Mesenchymal stem cell (in vitro differentiated cells and primary cell): ENCODE measurements around the gene CSPG4. TPM values are rescaled to one million over a fixed set of nuclear protein-coding genes. Genes with fewer than 3 reads are reported as not detected.
"Not testable (repeated sequence)": the region's sequence is repeated elsewhere in the genome, so short reads cannot be mapped to it uniquely, and the experiment has no call there.

Experiments
- DNase-seq: peaks from one replicate; pipeline ENCODE4 v3.0.0-alpha.2; 2013
- H2AFZ ChIP-seq: one replicate; pipeline ENCODE4 v1.6.1; 2013; ENCODE audit warnings: low read depth, mild to moderate bottlenecking, control low read depth, inconsistent platforms, low read length, moderate library complexity
- H2AK5ac ChIP-seq: 2 replicates; pipeline ENCODE4 v1.6.1; 2013; ENCODE audit warnings: low read length, moderate library complexity, mild to moderate bottlenecking, inconsistent platforms; ENCODE audit not compliant: severe bottlenecking
- H2BK120ac ChIP-seq: one replicate; pipeline ENCODE4 v1.6.1; 2013; ENCODE audit warnings: low read depth, mild to moderate bottlenecking, inconsistent platforms, low read length, moderate library complexity
- H2BK12ac ChIP-seq, 2 experiments: one replicate each; pipeline ENCODE4 v1.6.1; 2013; ENCODE audit warnings: inconsistent platforms in 2 of 2, low read length in 2 of 2, mild to moderate bottlenecking in 2 of 2, moderate library complexity in 2 of 2, control low read depth in 1 of 2
- H2BK15ac ChIP-seq: one replicate; pipeline ENCODE4 v1.6.1; 2013; ENCODE audit warnings: mild to moderate bottlenecking, low read depth, inconsistent platforms; ENCODE audit not compliant: poor library complexity, severe bottlenecking
- H2BK5ac ChIP-seq: 2 replicates; pipeline ENCODE4 v1.6.1; 2013; ENCODE audit warnings: low read depth, mild to moderate bottlenecking, low read length, control low read depth, inconsistent platforms; ENCODE audit not compliant: poor library complexity, severe bottlenecking
- H3K14ac ChIP-seq, 2 experiments: one replicate each; pipeline ENCODE4 v1.6.1; 2013; ENCODE audit warnings: inconsistent platforms in 2 of 2, low read length in 2 of 2, control low read depth in 1 of 2, mild to moderate bottlenecking in 1 of 2, moderate library complexity in 1 of 2
- H3K18ac ChIP-seq, 2 experiments: one replicate each; pipeline ENCODE4 v1.6.1; 2013; ENCODE audit warnings: inconsistent platforms in 2 of 2, low read length in 2 of 2, control low read depth in 1 of 2, low read depth in 1 of 2, mild to moderate bottlenecking in 1 of 2
- H3K23ac ChIP-seq, 2 experiments: one replicate each; pipeline ENCODE4 v1.6.1; 2013; ENCODE audit warnings: inconsistent platforms in 2 of 2, low read length in 2 of 2, mild to moderate bottlenecking in 2 of 2, moderate library complexity in 2 of 2, control low read depth in 1 of 2
- H3K27ac ChIP-seq: 2 replicates; pipeline ENCODE4 v1.5.1; 2013; ENCODE audit warnings: mild to moderate bottlenecking, moderate library complexity, low read length, control low read depth, inconsistent platforms; ENCODE audit not compliant: poor library complexity, severe bottlenecking
- H3K27me3 ChIP-seq, 2 experiments: 2 replicates each; pipeline versions ENCODE4 v1.6.1 to v1.7.0; 2013; ENCODE audit warnings: low read length in 2 of 2, mild to moderate bottlenecking in 2 of 2, moderate library complexity in 2 of 2, control low read depth in 1 of 2, inconsistent platforms in 1 of 2; ENCODE audit not compliant: control insufficient read depth in 1 of 2, insufficient read depth in 1 of 2
- H3K36me3 ChIP-seq, 2 experiments: 2 replicates each; pipeline versions ENCODE4 v1.6.1 to v1.7.0; 2013; ENCODE audit warnings: low read length in 2 of 2, control low read depth in 1 of 2, inconsistent platforms in 1 of 2, low read depth in 1 of 2, mild to moderate bottlenecking in 1 of 2; ENCODE audit not compliant: insufficient read depth in 2 of 2, control insufficient read depth in 1 of 2
- H3K4ac ChIP-seq, 2 experiments: one replicate each; pipeline ENCODE4 v1.6.1; 2013; ENCODE audit warnings: inconsistent platforms in 2 of 2, low read length in 2 of 2, mild to moderate bottlenecking in 2 of 2, moderate library complexity in 2 of 2, control low read depth in 1 of 2, low read depth in 1 of 2
- H3K4me1 ChIP-seq: 2 replicates; pipeline ENCODE4 v1.6.1; 2013; ENCODE audit warnings: low read depth, low read length, control low read depth; ENCODE audit not compliant: control insufficient read depth, insufficient read depth
- H3K4me2 ChIP-seq: 2 replicates; pipeline ENCODE4 v1.6.1; 2013; ENCODE audit warnings: low read length, mild to moderate bottlenecking, inconsistent platforms; ENCODE audit not compliant: poor library complexity, severe bottlenecking
- H3K4me3 ChIP-seq, 2 experiments: 2 replicates each; pipeline versions ENCODE4 v1.5.1 to v1.7.0; 2013; ENCODE audit warnings: low read length in 2 of 2, mild to moderate bottlenecking in 2 of 2, control low read depth in 1 of 2, low read depth in 1 of 2; ENCODE audit not compliant: insufficient read depth in 1 of 2
- H3K79me1 ChIP-seq: replicated peaks from 2 replicates; pipeline ENCODE4 v1.6.1; 2013; ENCODE audit warnings: mild to moderate bottlenecking, control low read depth, low read length, inconsistent platforms; ENCODE audit not compliant: poor library complexity, severe bottlenecking
- H3K9ac ChIP-seq: 2 replicates; pipeline ENCODE4 v1.7.0; 2013; ENCODE audit warnings: mild to moderate bottlenecking, low read length, moderate library complexity
- H3K9me3 ChIP-seq: 2 replicates; pipeline ENCODE4 v1.7.0; 2013; ENCODE audit warnings: mild to moderate bottlenecking, low read length; ENCODE audit not compliant: control insufficient read depth
- H4K8ac ChIP-seq: one replicate; pipeline ENCODE4 v1.6.1; 2013; ENCODE audit warnings: inconsistent platforms, mild to moderate bottlenecking, low read length, moderate library complexity
- H4K91ac ChIP-seq: one replicate; pipeline ENCODE4 v1.6.1; 2013; ENCODE audit warnings: mild to moderate bottlenecking, low read length, inconsistent platforms
- WGBS: methylation state at CpG from one replicate; pipeline ENCODE4 v1.1.7; 2013; ENCODE audit warnings: mixed read lengths; 5-methylcytosine and 5-hydroxymethylcytosine counted together
- polyA plus RNA-seq, 2 experiments: library from polyadenylated mRNA; stranded (reverse); fragments of 200-250 nt; gene quantifications; one replicate each; pipeline ENCODE4 v1.2.3, GENCODE V29; 2013

Gene CSPG4, protein sequence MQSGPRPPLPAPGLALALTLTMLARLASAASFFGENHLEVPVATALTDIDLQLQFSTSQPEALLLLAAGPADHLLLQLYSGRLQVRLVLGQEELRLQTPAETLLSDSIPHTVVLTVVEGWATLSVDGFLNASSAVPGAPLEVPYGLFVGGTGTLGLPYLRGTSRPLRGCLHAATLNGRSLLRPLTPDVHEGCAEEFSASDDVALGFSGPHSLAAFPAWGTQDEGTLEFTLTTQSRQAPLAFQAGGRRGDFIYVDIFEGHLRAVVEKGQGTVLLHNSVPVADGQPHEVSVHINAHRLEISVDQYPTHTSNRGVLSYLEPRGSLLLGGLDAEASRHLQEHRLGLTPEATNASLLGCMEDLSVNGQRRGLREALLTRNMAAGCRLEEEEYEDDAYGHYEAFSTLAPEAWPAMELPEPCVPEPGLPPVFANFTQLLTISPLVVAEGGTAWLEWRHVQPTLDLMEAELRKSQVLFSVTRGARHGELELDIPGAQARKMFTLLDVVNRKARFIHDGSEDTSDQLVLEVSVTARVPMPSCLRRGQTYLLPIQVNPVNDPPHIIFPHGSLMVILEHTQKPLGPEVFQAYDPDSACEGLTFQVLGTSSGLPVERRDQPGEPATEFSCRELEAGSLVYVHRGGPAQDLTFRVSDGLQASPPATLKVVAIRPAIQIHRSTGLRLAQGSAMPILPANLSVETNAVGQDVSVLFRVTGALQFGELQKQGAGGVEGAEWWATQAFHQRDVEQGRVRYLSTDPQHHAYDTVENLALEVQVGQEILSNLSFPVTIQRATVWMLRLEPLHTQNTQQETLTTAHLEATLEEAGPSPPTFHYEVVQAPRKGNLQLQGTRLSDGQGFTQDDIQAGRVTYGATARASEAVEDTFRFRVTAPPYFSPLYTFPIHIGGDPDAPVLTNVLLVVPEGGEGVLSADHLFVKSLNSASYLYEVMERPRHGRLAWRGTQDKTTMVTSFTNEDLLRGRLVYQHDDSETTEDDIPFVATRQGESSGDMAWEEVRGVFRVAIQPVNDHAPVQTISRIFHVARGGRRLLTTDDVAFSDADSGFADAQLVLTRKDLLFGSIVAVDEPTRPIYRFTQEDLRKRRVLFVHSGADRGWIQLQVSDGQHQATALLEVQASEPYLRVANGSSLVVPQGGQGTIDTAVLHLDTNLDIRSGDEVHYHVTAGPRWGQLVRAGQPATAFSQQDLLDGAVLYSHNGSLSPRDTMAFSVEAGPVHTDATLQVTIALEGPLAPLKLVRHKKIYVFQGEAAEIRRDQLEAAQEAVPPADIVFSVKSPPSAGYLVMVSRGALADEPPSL (N-terminal part only)
- 12.4 TPM for polyA plus RNA-seq (2013, experiment 1 of 2)
- 11.3 TPM for polyA plus RNA-seq (2013, experiment 2 of 2)

- no peak within 1 kb of the TSS for H2BK5ac ChIP-seq
- peak within 1 kb of the TSS; percentile 75 to 93 for H3K18ac ChIP-seq
- H3K79me1 ChIP-seq: peaks cover 2% of the 10 kb centered on the region
- peak within 1 kb of the TSS; percentile 68 to 84 for H3K4me3 ChIP-seq
- H3K27me3 ChIP-seq: no peaks in the 10 kb centered on the region
- H2BK12ac ChIP-seq: peak within 1 kb of the TSS in 1 of 2 experiments; percentile 88
- H4K8ac ChIP-seq: peak within 1 kb of the TSS; percentile 79
- peak within 1 kb of the TSS; percentile 85 for H2BK15ac ChIP-seq
- H3K4me2 ChIP-seq: peak within 1 kb of the TSS; percentile 93
- peak within 1 kb of the TSS; percentile 70 for H4K91ac ChIP-seq
- H2AK5ac ChIP-seq: no peak within 1 kb of the TSS
- peak within 1 kb of the TSS; percentile 88 for H3K9ac ChIP-seq
- peak within 1 kb of the TSS in 1 of 2 experiments; percentile 14 for H3K23ac ChIP-seq
- H2BK120ac ChIP-seq: peak within 1 kb of the TSS; percentile 92
- H3K27ac ChIP-seq: no peak within 1 kb of the TSS
- H3K4ac ChIP-seq: peak within 1 kb of the TSS in 1 of 2 experiments; percentile 70
- no peaks in the 10 kb centered on the region for H3K36me3 ChIP-seq
- H3K9me3 ChIP-seq: no peaks in the 10 kb centered on the region
- peaks cover 19% of the 10 kb centered on the region for H3K4me1 ChIP-seq
- 4% methylated on average over 33 of the region's 36 CpGs for WGBS
- peak within 1 kb of the TSS in 1 of 2 experiments; percentile 87 for H3K14ac ChIP-seq
- H2AFZ ChIP-seq: peak within 1 kb of the TSS; percentile 36
- DNase-seq: peak; percentile 71
Observed at GRCh38 chr15:75712668-75713337, at the start of gene CSPG4. CSPG4 (minus strand) TSS chr15:75712848; CDS start chr15:75712755, 93 bp downstream.

DNA sequence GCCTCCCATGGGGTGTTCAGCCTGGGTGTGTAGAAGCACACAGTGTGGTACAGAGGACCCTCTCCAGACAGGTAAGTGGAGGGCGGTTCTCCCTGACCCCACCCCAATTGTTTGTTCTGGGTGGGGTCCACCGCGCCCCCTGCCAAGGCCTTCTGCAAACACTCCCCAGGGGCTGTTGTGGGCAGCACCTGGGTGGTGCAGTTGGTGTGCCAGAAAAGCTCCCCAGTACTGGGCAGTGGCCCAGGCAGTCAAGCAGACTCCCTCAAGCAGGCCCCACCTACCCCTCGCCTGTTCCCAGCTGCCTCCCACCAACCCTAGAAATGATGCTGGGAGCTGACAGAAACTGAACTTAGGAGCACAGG is 49.7 kb upstream of the CSPG4 start:
- H2AFZ ChIP-seq, H3K79me1 ChIP-seq, H2BK12ac ChIP-seq, H4K8ac ChIP-seq, DNase-seq, H2AK5ac ChIP-seq, H3K4me2 ChIP-seq, H3K4ac ChIP-seq, H3K27me3 ChIP-seq, H2BK5ac ChIP-seq, H3K18ac ChIP-seq, H4K91ac ChIP-seq, H2BK120ac ChIP-seq, H3K4me3 ChIP-seq, H3K36me3 ChIP-seq, H3K9ac ChIP-seq, H3K23ac ChIP-seq, H3K14ac ChIP-seq, H3K4me1 ChIP-seq, H3K9me3 ChIP-seq, H3K27ac ChIP-seq, H2BK15ac ChIP-seq: not testable (repeated sequence)
- WGBS: 95% methylated on average over 2 of the region's 4 CpGs

GRCh38 chr15:75761446-75762356 is 49.1 kb upstream of the CSPG4 start:
- no peaks in the 10 kb centered on the region for H3K9me3 ChIP-seq
- no peak for DNase-seq
- H3K18ac ChIP-seq: no peak overlapping the region
- no peak overlapping the region for H2BK15ac ChIP-seq
- no peak overlapping the region for H3K4ac ChIP-seq
- H3K4me2 ChIP-seq: no peak overlapping the region
- H3K23ac ChIP-seq: no peak overlapping the region
- H3K36me3 ChIP-seq: no peaks in the 10 kb centered on the region
- H3K4me3 ChIP-seq: no peak overlapping the region
- H3K27ac ChIP-seq: no peak overlapping the region
- H3K14ac ChIP-seq: no peak overlapping the region
- no peaks in the 10 kb centered on the region for H3K27me3 ChIP-seq
- no peak overlapping the region for H2BK12ac ChIP-seq
- no peak overlapping the region for H2AFZ ChIP-seq
- no peak overlapping the region for H2BK120ac ChIP-seq
- H3K79me1 ChIP-seq: no peaks in the 10 kb centered on the region
- H2BK5ac ChIP-seq: no peak overlapping the region
- WGBS: 97% methylated on average over 8 of the region's 10 CpGs
- no peak overlapping the region for H2AK5ac ChIP-seq
- no peak overlapping the region for H3K9ac ChIP-seq
- H4K91ac ChIP-seq: peak overlapping the region; percentile 45
- H3K4me1 ChIP-seq: peaks cover 4% of the 10 kb centered on the region
- H4K8ac ChIP-seq: no peak overlapping the region
